GM12878 (cell line): Measurements from ENCODE around the gene RGS6. TPM values are rescaled to one million over a fixed set of nuclear protein-coding genes. Genes with fewer than 3 reads are reported as not detected.

Source experiments
- CBFB ChIP-seq: IDR thresholded peaks from 2 replicates; pipeline ENCODE4 v1.6.1; 2016; ENCODE audit warnings: antibody characterized with exemption, low read depth
- FOXM1 ChIP-seq: IDR thresholded peaks from 2 replicates; pipeline ENCODE4 v1.6.1; 2012; ENCODE audit warnings: low read depth, mild to moderate bottlenecking, inconsistent platforms, low read length, moderate library complexity
- IRF4 ChIP-seq: IDR thresholded peaks from 2 replicates; pipeline ENCODE4 v1.6.1; 2011; ENCODE audit warnings: low read depth, low read length
- JUNB ChIP-seq: IDR thresholded peaks from 2 replicates; pipeline ENCODE4 v1.6.1; 2016; ENCODE audit warnings: antibody characterized with exemption, mild to moderate bottlenecking
- MTA2 ChIP-seq: fragments of 450-650 bp; IDR thresholded peaks from 2 replicates; pipeline ENCODE4 v1.6.1; 2016; ENCODE audit warnings: low read depth, mild to moderate bottlenecking, moderate library complexity
- RAD21 ChIP-seq: IDR thresholded peaks from 2 replicates; pipeline ENCODE4 v1.6.1; 2011; ENCODE audit warnings: mild to moderate bottlenecking, low read depth, low read length, moderate library complexity; ENCODE audit not compliant: insufficient read depth
- SMC3 ChIP-seq: IDR thresholded peaks from 2 replicates; pipeline ENCODE4 v1.6.1; 2011; ENCODE audit warnings: low read length, improper control_type of control experiment, borderline replicate concordance
- SREBF2 ChIP-seq: IDR thresholded peaks from 2 replicates; pipeline ENCODE4 v1.6.1; 2012; ENCODE audit warnings: mild to moderate bottlenecking, low read length
- TBL1XR1 ChIP-seq: IDR thresholded peaks from 2 replicates; pipeline ENCODE4 v1.6.1; 2012; ENCODE audit warnings: low read depth, low read length, improper control_type of control experiment
- ZNF274 ChIP-seq: IDR thresholded peaks from one replicate; pipeline ENCODE4 v1.8.0; 2011; ENCODE audit not compliant: insufficient read length, insufficient read depth
- polyA plus RNA-seq, 11 experiments: library from polyadenylated mRNA; depleted of rRNA in 4 of 11; unstranded in 6 of 11; stranded (reverse) in 5 of 11; fragments of >200 nt; fragmentation: Nextera tagmentation in 4 of 11; fragmentation: Illumina TruSeq in 1 of 11; extraction: Ambion mirVana in 4 of 11; extraction: Trizol in 1 of 11; gene quantifications; 1 replicate in 1 of 11; 2 replicates in 10 of 11; pipeline versions ENCODE4 v1.2.1 to v1.2.3, GENCODE V29; 2011 to 2016; ENCODE audit warnings: inconsistent platforms in 2 of 11, missing spikeins in 2 of 11, low read depth in 1 of 11
- total RNA-seq, 4 experiments: library from RNA; depleted of rRNA in 3 of 4; stranded (reverse); fragments of >200 nt in 3 of 4; fragmentation: Illumina TruSeq in 1 of 4; extraction: Trizol in 1 of 4; gene quantifications; 2 replicates each; pipeline versions ENCODE4 v1.2.1 to v1.2.3, GENCODE V29; 2013 to 2021
- TF ChIP-seq, protein P1 (sequence below): fragments of 450-650 bp; conservative IDR thresholded peaks from 2 replicates; pipeline ENCODE4 v1.6.1; 2017; ENCODE audit warnings: mild to moderate bottlenecking, moderate library complexity
- TF ChIP-seq, protein P2 (sequence below): fragments of 450-650 bp; IDR thresholded peaks from 2 replicates; pipeline ENCODE4 v1.6.1; 2017; ENCODE audit warnings: low read depth, mild to moderate bottlenecking, moderate library complexity
- TF ChIP-seq, protein P3 (sequence below): fragments of 450-650 bp; IDR thresholded peaks from 2 replicates; pipeline ENCODE4 v1.6.1; 2018; ENCODE audit warnings: borderline replicate concordance, mild to moderate bottlenecking; ENCODE audit not compliant: partially characterized antibody

RGS6 gene
- total and polyA plus RNA-seq, 10 of the 15 experiments (the other 5 are each of a cell fraction or from before 2014, with no cell fraction given): 3.9 to 18.1 (median 12.4) TPM

DNA sequence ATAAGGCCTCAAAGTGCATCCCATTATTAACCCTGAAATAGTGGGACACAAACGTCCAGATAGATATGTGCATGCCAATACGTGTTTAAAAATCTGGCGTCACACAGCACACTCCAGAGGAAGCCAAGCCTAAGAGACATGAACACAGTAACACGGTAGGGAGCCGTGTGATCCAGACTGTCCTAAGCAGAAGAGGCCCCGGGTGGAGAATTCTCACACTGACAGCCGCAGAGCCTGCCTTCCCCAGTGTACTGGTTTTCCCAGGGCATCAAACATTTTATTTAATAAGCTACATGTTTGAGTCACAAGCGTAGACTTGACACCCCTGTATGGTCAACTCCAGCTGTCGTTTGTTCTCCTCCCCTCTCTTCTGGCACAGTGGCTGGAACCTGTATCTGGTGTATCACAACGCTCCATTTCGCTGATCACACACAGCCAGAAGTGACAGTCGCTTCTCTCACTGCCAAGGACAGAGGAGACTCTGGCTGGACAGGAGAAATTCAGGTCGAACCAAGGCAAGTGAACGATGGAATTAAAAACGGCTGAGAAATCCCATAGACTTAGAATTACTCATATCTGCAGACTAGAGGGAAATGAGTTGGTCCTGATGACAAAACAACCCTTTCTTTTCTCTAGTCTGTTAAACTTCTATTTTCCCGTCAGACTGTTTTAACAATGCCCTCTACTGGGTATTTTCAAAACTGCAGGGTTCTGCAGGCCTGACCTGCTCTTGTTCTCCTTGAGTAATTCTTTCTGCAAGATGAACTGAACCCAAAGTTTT lies 359.9 kb downstream of the RGS6 start (continued):
- TF ChIP-seq RAD21: peak; percentile 84
- TF ChIP-seq, protein P1, sequence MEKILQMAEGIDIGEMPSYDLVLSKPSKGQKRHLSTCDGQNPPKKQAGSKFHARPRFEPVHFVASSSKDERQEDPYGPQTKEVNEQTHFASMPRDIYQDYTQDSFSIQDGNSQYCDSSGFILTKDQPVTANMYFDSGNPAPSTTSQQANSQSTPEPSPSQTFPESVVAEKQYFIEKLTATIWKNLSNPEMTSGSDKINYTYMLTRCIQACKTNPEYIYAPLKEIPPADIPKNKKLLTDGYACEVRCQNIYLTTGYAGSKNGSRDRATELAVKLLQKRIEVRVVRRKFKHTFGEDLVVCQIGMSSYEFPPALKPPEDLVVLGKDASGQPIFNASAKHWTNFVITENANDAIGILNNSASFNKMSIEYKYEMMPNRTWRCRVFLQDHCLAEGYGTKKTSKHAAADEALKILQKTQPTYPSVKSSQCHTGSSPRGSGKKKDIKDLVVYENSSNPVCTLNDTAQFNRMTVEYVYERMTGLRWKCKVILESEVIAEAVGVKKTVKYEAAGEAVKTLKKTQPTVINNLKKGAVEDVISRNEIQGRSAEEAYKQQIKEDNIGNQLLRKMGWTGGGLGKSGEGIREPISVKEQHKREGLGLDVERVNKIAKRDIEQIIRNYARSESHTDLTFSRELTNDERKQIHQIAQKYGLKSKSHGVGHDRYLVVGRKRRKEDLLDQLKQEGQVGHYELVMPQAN: no peak
- TF ChIP-seq FOXM1: peak; percentile 54; the same call in 1 of the 2 replicates
- no peak for TF ChIP-seq CBFB
- TF ChIP-seq JUNB: peak; percentile 71
- TF ChIP-seq ZNF274: no peak
- TF ChIP-seq, protein P2, sequence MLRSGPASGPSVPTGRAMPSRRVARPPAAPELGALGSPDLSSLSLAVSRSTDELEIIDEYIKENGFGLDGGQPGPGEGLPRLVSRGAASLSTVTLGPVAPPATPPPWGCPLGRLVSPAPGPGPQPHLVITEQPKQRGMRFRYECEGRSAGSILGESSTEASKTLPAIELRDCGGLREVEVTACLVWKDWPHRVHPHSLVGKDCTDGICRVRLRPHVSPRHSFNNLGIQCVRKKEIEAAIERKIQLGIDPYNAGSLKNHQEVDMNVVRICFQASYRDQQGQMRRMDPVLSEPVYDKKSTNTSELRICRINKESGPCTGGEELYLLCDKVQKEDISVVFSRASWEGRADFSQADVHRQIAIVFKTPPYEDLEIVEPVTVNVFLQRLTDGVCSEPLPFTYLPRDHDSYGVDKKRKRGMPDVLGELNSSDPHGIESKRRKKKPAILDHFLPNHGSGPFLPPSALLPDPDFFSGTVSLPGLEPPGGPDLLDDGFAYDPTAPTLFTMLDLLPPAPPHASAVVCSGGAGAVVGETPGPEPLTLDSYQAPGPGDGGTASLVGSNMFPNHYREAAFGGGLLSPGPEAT: 0 out of 2 replicates have a peak, but pooled peaks have one; percentile 17
- TF ChIP-seq IRF4: no peak
- TF ChIP-seq, protein P3, sequence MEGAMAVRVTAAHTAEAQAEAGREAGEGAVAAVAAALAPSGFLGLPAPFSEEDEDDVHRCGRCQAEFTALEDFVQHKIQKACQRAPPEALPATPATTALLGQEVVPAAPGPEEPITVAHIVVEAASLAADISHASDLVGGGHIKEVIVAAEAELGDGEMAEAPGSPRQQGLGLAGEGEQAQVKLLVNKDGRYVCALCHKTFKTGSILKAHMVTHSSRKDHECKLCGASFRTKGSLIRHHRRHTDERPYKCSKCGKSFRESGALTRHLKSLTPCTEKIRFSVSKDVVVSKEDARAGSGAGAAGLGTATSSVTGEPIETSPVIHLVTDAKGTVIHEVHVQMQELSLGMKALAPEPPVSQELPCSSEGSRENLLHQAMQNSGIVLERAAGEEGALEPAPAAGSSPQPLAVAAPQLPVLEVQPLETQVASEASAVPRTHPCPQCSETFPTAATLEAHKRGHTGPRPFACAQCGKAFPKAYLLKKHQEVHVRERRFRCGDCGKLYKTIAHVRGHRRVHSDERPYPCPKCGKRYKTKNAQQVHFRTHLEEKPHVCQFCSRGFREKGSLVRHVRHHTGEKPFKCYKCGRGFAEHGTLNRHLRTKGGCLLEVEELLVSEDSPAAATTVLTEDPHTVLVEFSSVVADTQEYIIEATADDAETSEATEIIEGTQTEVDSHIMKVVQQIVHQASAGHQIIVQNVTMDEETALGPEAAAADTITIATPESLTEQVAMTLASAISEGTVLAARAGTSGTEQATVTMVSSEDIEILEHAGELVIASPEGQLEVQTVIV: no peak
- TF ChIP-seq TBL1XR1: no peak
- TF ChIP-seq MTA2: 0 out of 2 replicates have a peak, but pooled peaks have one; percentile 8
- TF ChIP-seq SREBF2: no peak
- TF ChIP-seq SMC3: peak; percentile 74; the same call in 1 of the 2 replicates
